ENCODE data around the gene DMRTB1. TPM values are rescaled to one million over a fixed set of nuclear protein-coding genes. Genes with fewer than 3 reads are reported as not detected.

DMRTB1 gene
- total and polyA plus RNA-seq, 2 of the 4 experiments (the other 2 are of a cell fraction), result not detected

DNA sequence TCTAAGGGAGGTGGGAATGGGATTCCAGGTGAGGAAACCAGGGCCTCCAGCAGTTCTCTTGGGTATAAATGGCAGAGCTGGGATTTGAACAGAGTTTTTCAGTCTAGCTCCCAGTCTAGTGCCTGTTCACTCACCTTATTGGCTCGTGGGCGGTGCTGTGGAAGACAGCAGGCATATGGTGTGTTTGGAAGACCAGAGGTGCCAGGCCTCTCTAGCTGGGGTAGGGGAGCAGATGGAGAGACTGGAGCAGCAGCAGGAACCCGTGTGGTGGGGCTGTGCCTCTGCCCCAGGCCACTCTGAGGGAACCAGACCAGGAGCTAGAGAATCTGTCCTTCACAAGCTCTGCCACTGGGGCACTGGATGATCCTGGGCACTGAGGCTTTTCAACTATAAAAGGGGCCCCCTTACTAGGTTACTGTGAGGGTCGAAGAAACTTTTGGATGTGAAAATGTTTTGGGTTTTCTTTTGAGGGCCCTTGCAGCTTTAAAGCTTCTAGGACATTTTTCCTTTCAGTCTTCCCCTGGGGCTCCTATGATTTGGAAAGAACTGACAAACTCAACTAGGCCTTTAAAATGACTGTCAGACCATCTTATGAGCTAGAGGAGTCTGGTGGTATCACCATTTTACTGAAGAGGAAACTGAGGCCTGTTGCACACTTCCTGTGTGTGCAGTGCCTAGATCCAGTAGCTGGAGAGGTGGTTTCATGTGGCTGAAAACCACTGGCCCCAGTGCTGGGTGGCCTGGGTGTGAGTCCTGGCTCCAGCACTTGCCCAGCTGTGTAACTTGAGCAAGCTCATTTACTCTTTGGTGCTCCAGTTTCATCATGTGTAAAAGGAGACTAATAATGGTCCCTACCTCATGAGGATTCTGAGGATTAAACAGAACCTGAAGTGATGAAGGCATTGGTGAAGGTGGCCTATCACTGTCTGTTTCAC lies 6.1 kb downstream of the DMRTB1 start (continued):
- TF ChIP-seq NFE2L2 (IDR thresholded peaks at IDR 0.05; ENCODE audit: low read depth, low read length), result no peak
- no peak for TF ChIP-seq MXI1 (IDR thresholded peaks at IDR 0.05; ENCODE audit: borderline replicate concordance, low read depth, low read length)

DNA sequence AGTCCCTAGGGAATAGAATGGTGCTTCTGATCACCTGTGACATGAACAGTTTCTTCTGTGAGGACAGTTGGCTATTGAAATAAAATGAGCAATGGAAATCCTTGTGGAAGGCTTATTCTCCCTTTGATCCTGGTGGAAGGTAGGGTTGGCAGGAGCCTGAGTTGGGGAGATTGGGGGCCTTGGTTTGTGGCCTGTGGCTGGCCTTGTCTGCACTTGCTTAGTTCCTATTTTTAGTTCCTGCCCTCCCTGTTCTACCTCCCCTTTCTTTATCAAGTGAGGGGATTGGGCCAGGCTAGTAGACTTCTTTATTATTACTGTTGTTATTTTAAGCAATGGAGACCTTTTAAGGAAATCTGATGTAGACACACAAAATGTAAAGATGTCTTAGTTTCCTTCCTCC lies 8.2 kb downstream of the DMRTB1 start:
- Histone ChIP-seq H2AK9ac (replicated peaks; ENCODE audit: low read depth, low read length, poor library complexity) (no peak overlapping the region), H3K4me2 (ENCODE audit: low read depth, low read length) (no peak overlapping the region), H3K18ac (ENCODE audit: low read depth, low read length) (no peak overlapping the region), H3K9me3 (ENCODE audit: control insufficient read depth, insufficient read depth, low read length) (no peaks in the 10 kb centered on the region), H3K23ac (ENCODE audit: low read depth, low read length) (no peak overlapping the region), H4K8ac (ENCODE audit: low read depth in 2 of 2, low read length in 2 of 2) (no peak overlapping the region), H2BK120ac (ENCODE audit: low read depth, low read length) (no peak overlapping the region), H3K79me1 (ENCODE audit: low read depth in 1 of 2, low read length in 2 of 2) (no peaks in the 10 kb centered on the region), H3K9ac (ENCODE audit: low read depth, low read length) (no peak overlapping the region), H2AFZ (replicated peaks; ENCODE audit: low read length, poor library complexity) (no peak overlapping the region), H4K20me1 (ENCODE audit: insufficient read depth, low read length) (no peaks in the 10 kb centered on the region), H3K14ac (replicated peaks; ENCODE audit: low read depth, low read length) (no peak overlapping the region), H3K9me1 (ENCODE audit: insufficient read depth, low read length) (peaks cover 7% of the 10 kb centered on the region; the same call in 1 of the 2 replicates), H2BK5ac (ENCODE audit: low read depth, low read length, poor library complexity, severe bottlenecking) (no peak overlapping the region), H3K4ac (ENCODE audit: low read depth, low read length) (no peak overlapping the region), H2AK5ac (ENCODE audit: low read depth, low read length) (no peak overlapping the region), H3K36me3 (ENCODE audit: control insufficient read depth, insufficient read depth, low read length) (no peaks in the 10 kb centered on the region), H3K27ac (ENCODE audit: insufficient read depth, low read length) (no peak overlapping the region), H2BK15ac (ENCODE audit: low read depth, low read length) (no peak overlapping the region), H3K56ac (ENCODE audit: extremely low read depth, insufficient read depth, low read length) (no peak overlapping the region), H3K4me1 (ENCODE audit: control insufficient read depth, insufficient read depth, low read length) (no peaks in the 10 kb centered on the region), H2BK20ac (ENCODE audit: low read depth, low read length) (no peak overlapping the region), H4K5ac (ENCODE audit: low read depth, low read length) (no peak overlapping the region), H3K4me3 (ENCODE audit: insufficient read depth, low read depth, low read length) (no peak overlapping the region), H3K27me3 (ENCODE audit: control insufficient read depth, insufficient read depth, low read length) (peaks cover 14% of the 10 kb centered on the region), H4K91ac (ENCODE audit: insufficient read depth, low read depth, low read length) (no peak overlapping the region)
- intact Hi-C loops (cut with micrococcal nuclease), result no loop called here
- TF ChIP-seq CHD1 (IDR thresholded peaks at IDR 0.05; ENCODE audit: low read depth, low read length) (no peak), SMC3 (IDR thresholded peaks at IDR 0.05; ENCODE audit: low read depth, low read length) (no peak), MXI1 (IDR thresholded peaks at IDR 0.05; ENCODE audit: borderline replicate concordance, low read depth, low read length) (no peak)
- DNase-seq (no peak), ATAC-seq (ENCODE audit: low read depth) (no peak)
- CTCF ChIA-PET, result no interaction called here
- in situ Hi-C loops (cut with MboI; ENCODE audit: low sequenced_read_pairs), result no loop called here
- POLR2A ChIA-PET (ENCODE audit: unreplicated experiment), result no interaction called here
- no TSS peak for BruUV-seq (replicated peaks)
- dilution Hi-C loops (cut with HindIII; ENCODE audit: low sequenced_read_pairs, unreplicated experiment), result no loop called here
